ENCODE measurements around the gene DUSP11.

The DUSP11 gene

DNA sequence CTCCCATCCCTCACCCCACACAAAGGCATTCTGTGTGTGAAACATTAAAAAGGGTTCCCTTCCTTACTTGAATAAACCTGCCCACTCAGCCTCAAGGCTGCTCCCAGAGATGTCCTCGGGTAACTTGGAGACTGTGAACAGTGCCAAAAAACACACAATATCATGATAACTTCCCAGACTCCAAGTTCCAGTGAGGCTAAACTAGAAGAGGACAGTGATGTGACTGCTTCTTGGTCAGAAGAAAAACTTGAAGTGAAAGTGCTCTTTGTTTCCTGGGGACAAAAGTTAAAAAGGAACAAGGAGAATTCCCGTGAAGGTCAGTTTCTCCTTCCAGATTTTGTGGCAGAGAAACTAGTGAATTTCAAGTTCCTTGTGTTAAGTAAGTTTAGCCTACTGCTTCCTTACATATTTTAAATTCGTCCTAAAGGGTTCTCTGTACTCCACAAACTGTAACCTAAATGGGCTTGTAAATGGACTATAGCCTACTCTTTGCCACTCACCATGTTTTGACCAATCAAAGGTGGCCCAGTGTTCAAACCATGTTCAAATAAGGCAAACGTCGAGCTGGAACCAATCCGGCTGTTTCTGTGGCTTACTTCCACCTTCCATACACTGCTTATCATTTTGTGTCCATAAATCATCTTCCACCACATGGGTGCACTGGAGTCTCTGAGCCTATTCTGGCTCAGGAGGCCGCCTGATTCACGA is 63.2 kb downstream of the DUSP11 start:
- TF ChIP-seq, protein P1, sequence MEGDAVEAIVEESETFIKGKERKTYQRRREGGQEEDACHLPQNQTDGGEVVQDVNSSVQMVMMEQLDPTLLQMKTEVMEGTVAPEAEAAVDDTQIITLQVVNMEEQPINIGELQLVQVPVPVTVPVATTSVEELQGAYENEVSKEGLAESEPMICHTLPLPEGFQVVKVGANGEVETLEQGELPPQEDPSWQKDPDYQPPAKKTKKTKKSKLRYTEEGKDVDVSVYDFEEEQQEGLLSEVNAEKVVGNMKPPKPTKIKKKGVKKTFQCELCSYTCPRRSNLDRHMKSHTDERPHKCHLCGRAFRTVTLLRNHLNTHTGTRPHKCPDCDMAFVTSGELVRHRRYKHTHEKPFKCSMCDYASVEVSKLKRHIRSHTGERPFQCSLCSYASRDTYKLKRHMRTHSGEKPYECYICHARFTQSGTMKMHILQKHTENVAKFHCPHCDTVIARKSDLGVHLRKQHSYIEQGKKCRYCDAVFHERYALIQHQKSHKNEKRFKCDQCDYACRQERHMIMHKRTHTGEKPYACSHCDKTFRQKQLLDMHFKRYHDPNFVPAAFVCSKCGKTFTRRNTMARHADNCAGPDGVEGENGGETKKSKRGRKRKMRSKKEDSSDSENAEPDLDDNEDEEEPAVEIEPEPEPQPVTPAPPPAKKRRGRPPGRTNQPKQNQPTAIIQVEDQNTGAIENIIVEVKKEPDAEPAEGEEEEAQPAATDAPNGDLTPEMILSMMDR (IDR thresholded peaks at IDR 0.05; ENCODE audit: low read depth, low read length), result no peak
- DNase-seq (ENCODE audit: extremely low read depth, low read depth), result no peak

GRCh38 chr2:73714091-73714490 is 65.8 kb downstream of the DUSP11 start:
- TF ChIP-seq, protein P1 (IDR thresholded peaks at IDR 0.05; ENCODE audit: low read depth, low read length), result no peak
- DNase-seq (ENCODE audit: extremely low read depth, low read depth), result no peak

Measured in AG09319 (cell line).